Activated CD8-positive, alpha-beta T cell treated with anti-CD3 and anti-CD28 coated beads, Interleukin-2, amount 10 ng/mL, durations not matched to agents 7 days and 5 days (primary cell): ENCODE measurements around the gene CADM1. TPM values are rescaled to one million over a fixed set of nuclear protein-coding genes. Genes with fewer than 3 reads are reported as not detected.

Experiments used
- ATAC-seq: fragments of 150-1000 bp; cut with Tn5 transposase; one replicate; pipeline ENCODE4 v1.10.0; 2021; ENCODE audit warnings: moderate library complexity
- CTCF ChIA-PET: fragments of 350-600 bp; sonication (Branson Sonifier 250); formaldehyde crosslinking; loops from one replicate; lab custom pipeline; 2021; ENCODE audit warnings: antibody characterized with exemption; lab: Charles Lee
- POLR2A ChIA-PET: fragments of 350-600 bp; sonication (Branson Sonifier 250); formaldehyde crosslinking; loops from one replicate; lab custom pipeline; 2021; ENCODE audit warnings: antibody characterized with exemption; lab: Charles Lee
- DNase-seq: peaks from one replicate; pipeline ENCODE4 v3.0.0-alpha.2; 2020
- H3K27ac Mint-ChIP-seq: one replicate; pipeline ENCODE4 v1.8.0; 2021; ENCODE audit warnings: mild to moderate bottlenecking, mixed read lengths
- H3K27me3 Mint-ChIP-seq: one replicate; pipeline ENCODE4 v1.8.0; 2021; ENCODE audit warnings: low read depth, mixed read lengths
- H3K36me3 Mint-ChIP-seq: one replicate; pipeline ENCODE4 v1.8.0; 2021; ENCODE audit warnings: low read depth, mixed read lengths
- H3K4me1 Mint-ChIP-seq: one replicate; pipeline ENCODE4 v1.8.0; 2021; ENCODE audit warnings: low read depth, mixed read lengths
- H3K4me3 Mint-ChIP-seq: one replicate; pipeline ENCODE4 v1.8.0; 2021; ENCODE audit warnings: mild to moderate bottlenecking, mixed read lengths
- H3K9me3 Mint-ChIP-seq: one replicate; pipeline ENCODE4 v1.8.0; 2022; ENCODE audit warnings: mixed read lengths; ENCODE audit not compliant: insufficient read depth
- total RNA-seq, 2 experiments: library from RNA; stranded (reverse); gene quantifications; one replicate each; pipeline ENCODE4 v1.2.3, GENCODE V29; 2021

CADM1 gene
- total RNA-seq, 2 experiments from 2014 or later, result 0.31 to 0.74 TPM

GRCh38 chr11:115146425-115146824 lies 357.8 kb downstream of the CADM1 start:
- CTCF ChIA-PET, result no interaction called here
- DNase-seq (no peak), ATAC-seq (no peak)
- Mint-ChIP-seq H3K4me3 (no peak overlapping the region), H3K9me3 (no peaks in the 10 kb centered on the region), H3K4me1 (no peaks in the 10 kb centered on the region), H3K27ac (no peak overlapping the region), H3K36me3 (no peaks in the 10 kb centered on the region), H3K27me3 (no peaks in the 10 kb centered on the region)
- POLR2A ChIA-PET, result no interaction called here

- no peaks in the 10 kb centered on the region for H3K27me3 Mint-ChIP-seq
- H3K36me3 Mint-ChIP-seq, result no peaks in the 10 kb centered on the region
- H3K27ac Mint-ChIP-seq, result no peak overlapping the region
- no peaks in the 10 kb centered on the region for H3K9me3 Mint-ChIP-seq
- DNase-seq (no peak), ATAC-seq (no peak)
- CTCF ChIA-PET, result no interaction called here
- no peak overlapping the region for H3K4me3 Mint-ChIP-seq
- H3K4me1 Mint-ChIP-seq, result no peaks in the 10 kb centered on the region
- POLR2A ChIA-PET, result no interaction called here
Measured at GRCh38 chr11:115145324-115145723, 358.9 kb downstream of the CADM1 start.

GRCh38 chr11:115144914-115145313 lies 359.3 kb downstream of the CADM1 start:
- Mint-ChIP-seq H3K36me3 (no peaks in the 10 kb centered on the region), H3K4me1 (no peaks in the 10 kb centered on the region), H3K27me3 (no peaks in the 10 kb centered on the region), H3K4me3 (no peak overlapping the region), H3K9me3 (no peaks in the 10 kb centered on the region), H3K27ac (no peak overlapping the region)
- CTCF ChIA-PET, result no interaction called here
- POLR2A ChIA-PET, result no interaction called here
- ATAC-seq (no peak), DNase-seq (no peak)

- Mint-ChIP-seq H3K4me1 (no peaks in the 10 kb centered on the region), H3K9me3 (no peaks in the 10 kb centered on the region), H3K27me3 (no peaks in the 10 kb centered on the region), H3K27ac (no peak overlapping the region), H3K4me3 (no peak overlapping the region), H3K36me3 (no peaks in the 10 kb centered on the region)
- ATAC-seq, result no peak
- no peak for DNase-seq
- ChIA-PET POLR2A (no interaction called here), CTCF (no interaction called here)
Measured at GRCh38 chr11:115144014-115144413, 360.2 kb downstream of the CADM1 start.

- H3K27ac Mint-ChIP-seq, result no peak overlapping the region
- ATAC-seq (no peak), DNase-seq (no peak)
- no peak overlapping the region for H3K4me3 Mint-ChIP-seq
- H3K27me3 Mint-ChIP-seq, result no peaks in the 10 kb centered on the region
- no peaks in the 10 kb centered on the region for H3K9me3 Mint-ChIP-seq
- ChIA-PET CTCF (no interaction called here), POLR2A (no interaction called here)
- no peaks in the 10 kb centered on the region for H3K4me1 Mint-ChIP-seq
- no peaks in the 10 kb centered on the region for H3K36me3 Mint-ChIP-seq
Measured at GRCh38 chr11:115141231-115142114, 362.7 kb downstream of the CADM1 start.

- H3K27ac Mint-ChIP-seq, result no peak overlapping the region
- no peaks in the 10 kb centered on the region for H3K4me1 Mint-ChIP-seq
- H3K9me3 Mint-ChIP-seq, result no peaks in the 10 kb centered on the region
- ChIA-PET CTCF (no interaction called here), POLR2A (no interaction called here)
- no peak for ATAC-seq
- no peak for DNase-seq
- H3K36me3 Mint-ChIP-seq, result no peaks in the 10 kb centered on the region
- no peaks in the 10 kb centered on the region for H3K27me3 Mint-ChIP-seq
- H3K4me3 Mint-ChIP-seq, result no peak overlapping the region
Measured at GRCh38 chr11:115135936-115136335, 368.3 kb downstream of the CADM1 start.

GRCh38 chr11:115134926-115135325 lies 369.3 kb downstream of the CADM1 start:
- DNase-seq (no peak), ATAC-seq (no peak)
- ChIA-PET POLR2A (no interaction called here), CTCF (no interaction called here)
- H3K36me3 Mint-ChIP-seq, result no peaks in the 10 kb centered on the region
- H3K9me3 Mint-ChIP-seq, result no peaks in the 10 kb centered on the region
- no peaks in the 10 kb centered on the region for H3K27me3 Mint-ChIP-seq
- H3K4me1 Mint-ChIP-seq, result no peaks in the 10 kb centered on the region
- H3K27ac Mint-ChIP-seq, result no peak overlapping the region
- no peak overlapping the region for H3K4me3 Mint-ChIP-seq

- no peaks in the 10 kb centered on the region for H3K27me3 Mint-ChIP-seq
- H3K4me3 Mint-ChIP-seq, result no peak overlapping the region
- no peak overlapping the region for H3K27ac Mint-ChIP-seq
- ATAC-seq (no peak), DNase-seq (no peak)
- ChIA-PET POLR2A (no interaction called here), CTCF (no interaction called here)
- no peaks in the 10 kb centered on the region for H3K9me3 Mint-ChIP-seq
- H3K36me3 Mint-ChIP-seq, result no peaks in the 10 kb centered on the region
- H3K4me1 Mint-ChIP-seq, result no peaks in the 10 kb centered on the region
Measured at GRCh38 chr11:115133475-115134209, 370.6 kb downstream of the CADM1 start.

- H3K27me3 Mint-ChIP-seq, result no peaks in the 10 kb centered on the region
- H3K27ac Mint-ChIP-seq, result no peak overlapping the region
- no peaks in the 10 kb centered on the region for H3K9me3 Mint-ChIP-seq
- H3K4me1 Mint-ChIP-seq, result no peaks in the 10 kb centered on the region
- H3K36me3 Mint-ChIP-seq, result no peaks in the 10 kb centered on the region
- no peak overlapping the region for H3K4me3 Mint-ChIP-seq
- ChIA-PET POLR2A (no interaction called here), CTCF (no interaction called here)
- DNase-seq (no peak), ATAC-seq (no peak)
Measured at GRCh38 chr11:115132436-115133228, 371.6 kb downstream of the CADM1 start.

GRCh38 chr11:115129473-115130289 lies 374.5 kb downstream of the CADM1 start:
- H3K36me3 Mint-ChIP-seq, result no peaks in the 10 kb centered on the region
- no peak for ATAC-seq

GRCh38 chr11:115128226-115128625 lies 376.0 kb downstream of the CADM1 start:
- ATAC-seq (no peak), DNase-seq (no peak)
- H3K9me3 Mint-ChIP-seq, result no peaks in the 10 kb centered on the region
- no peak overlapping the region for H3K27ac Mint-ChIP-seq
- no peaks in the 10 kb centered on the region for H3K36me3 Mint-ChIP-seq
- no peaks in the 10 kb centered on the region for H3K4me1 Mint-ChIP-seq
- no peaks in the 10 kb centered on the region for H3K27me3 Mint-ChIP-seq
- POLR2A ChIA-PET, result no interaction called here
- CTCF ChIA-PET, result no interaction called here
- H3K4me3 Mint-ChIP-seq, result no peak overlapping the region

More at GRCh38 chr11:115129473-115130289, 374.5 kb downstream of the CADM1 start:
- no peaks in the 10 kb centered on the region for H3K9me3 Mint-ChIP-seq
- CTCF ChIA-PET, result no interaction called here
- no peak for DNase-seq
- H3K4me1 Mint-ChIP-seq, result no peaks in the 10 kb centered on the region
- H3K4me3 Mint-ChIP-seq, result no peak overlapping the region
- H3K27ac Mint-ChIP-seq, result no peak overlapping the region
- POLR2A ChIA-PET, result no interaction called here
- no peaks in the 10 kb centered on the region for H3K27me3 Mint-ChIP-seq
